Smooth muscle cell (in vitro differentiated cells): ENCODE data around the gene CCR2. TPM values are rescaled to one million over a fixed set of nuclear protein-coding genes. Genes with fewer than 3 reads are reported as not detected.
"Not testable (repeated sequence)": the region's sequence is repeated elsewhere in the genome, so short reads cannot be mapped to it uniquely, and the experiment has no call there.

Experiments
- DNase-seq: peaks from one replicate; lab custom pipeline; 2025; ENCODE audit not compliant: unreplicated experiment; lab: John Stamatoyannopoulos, UW
- H2AFZ ChIP-seq: fragments of 200-600 bp; sonication (generic); 2 replicates; pipeline ENCODE4 v1.6.0; 2016; ENCODE audit warnings: antibody characterized with exemption, low read depth, mild to moderate bottlenecking
- H3F3A ChIP-seq: fragments of 200-600 bp; sonication (generic); 2 replicates; pipeline ENCODE4 v1.6.0; 2017; ENCODE audit warnings: antibody characterized with exemption, low read depth
- H3K27ac ChIP-seq: fragments of 200-600 bp; sonication (generic); 2 replicates; pipeline ENCODE4 v1.5.1; 2016; ENCODE audit warnings: low read depth, mild to moderate bottlenecking
- H3K27me3 ChIP-seq: fragments of 200-600 bp; sonication (generic); 2 replicates; pipeline ENCODE4 v1.6.1; 2016; ENCODE audit warnings: low read depth, mild to moderate bottlenecking
- H3K36me3 ChIP-seq: fragments of 200-600 bp; sonication (generic); 2 replicates; pipeline ENCODE4 v1.5.1; 2016; ENCODE audit warnings: low read depth
- H3K4me1 ChIP-seq: fragments of 200-600 bp; sonication (generic); 2 replicates; pipeline ENCODE4 v1.5.1; 2016; ENCODE audit warnings: low read depth
- H3K4me2 ChIP-seq: fragments of 200-600 bp; sonication (generic); 2 replicates; pipeline ENCODE4 v1.6.0; 2016; ENCODE audit warnings: mild to moderate bottlenecking
- H3K4me3 ChIP-seq: fragments of 200-600 bp; sonication (generic); 2 replicates; pipeline ENCODE4 v1.5.1; 2016; ENCODE audit warnings: mild to moderate bottlenecking
- H3K79me2 ChIP-seq: fragments of 200-600 bp; sonication (generic); 2 replicates; pipeline ENCODE4 v1.6.0; 2016; ENCODE audit warnings: low read depth, mild to moderate bottlenecking
- H3K9ac ChIP-seq: fragments of 200-600 bp; sonication (generic); 2 replicates; pipeline ENCODE4 v1.6.0; 2016; ENCODE audit warnings: low read depth
- H3K9me3 ChIP-seq: fragments of 200-600 bp; sonication (generic); replicated peaks from 2 replicates; pipeline ENCODE4 v1.5.1; 2016; ENCODE audit warnings: low read depth
- H4K20me1 ChIP-seq: fragments of 200-600 bp; sonication (generic); 2 replicates; pipeline ENCODE4 v1.6.0; 2016; ENCODE audit warnings: low read depth
- WGBS: methylation state at CpG from one replicate; pipeline ENCODE4 v1.1.7; 2016; ENCODE audit warnings: low lambda C conversion rate; 5-methylcytosine and 5-hydroxymethylcytosine counted together
- polyA plus RNA-seq: library from polyadenylated mRNA; unstranded; fragments of >200 nt; fragmentation: Nextera tagmentation; extraction: Ambion mirVana; gene quantifications from 2 replicates; pipeline ENCODE4 v1.2.1, GENCODE V29; 2016
- total RNA-seq: library from RNA; depleted of rRNA; stranded (reverse); fragments of >200 nt; gene quantifications from 2 replicates; pipeline ENCODE4 v1.2.3, GENCODE V29; 2014
- TF ChIP-seq, protein P1 (sequence below): fragments of 200-600 bp; sonication (generic); IDR thresholded peaks from 2 replicates; pipeline ENCODE4 v1.5.1; 2017; ENCODE audit warnings: borderline replicate concordance, mild to moderate bottlenecking, antibody characterized with exemption; ENCODE audit not compliant: insufficient read depth, poor library complexity, severe bottlenecking

The CCR2 gene
- total and polyA plus RNA-seq, 2 experiments from 2014 or later = not detected

DNA sequence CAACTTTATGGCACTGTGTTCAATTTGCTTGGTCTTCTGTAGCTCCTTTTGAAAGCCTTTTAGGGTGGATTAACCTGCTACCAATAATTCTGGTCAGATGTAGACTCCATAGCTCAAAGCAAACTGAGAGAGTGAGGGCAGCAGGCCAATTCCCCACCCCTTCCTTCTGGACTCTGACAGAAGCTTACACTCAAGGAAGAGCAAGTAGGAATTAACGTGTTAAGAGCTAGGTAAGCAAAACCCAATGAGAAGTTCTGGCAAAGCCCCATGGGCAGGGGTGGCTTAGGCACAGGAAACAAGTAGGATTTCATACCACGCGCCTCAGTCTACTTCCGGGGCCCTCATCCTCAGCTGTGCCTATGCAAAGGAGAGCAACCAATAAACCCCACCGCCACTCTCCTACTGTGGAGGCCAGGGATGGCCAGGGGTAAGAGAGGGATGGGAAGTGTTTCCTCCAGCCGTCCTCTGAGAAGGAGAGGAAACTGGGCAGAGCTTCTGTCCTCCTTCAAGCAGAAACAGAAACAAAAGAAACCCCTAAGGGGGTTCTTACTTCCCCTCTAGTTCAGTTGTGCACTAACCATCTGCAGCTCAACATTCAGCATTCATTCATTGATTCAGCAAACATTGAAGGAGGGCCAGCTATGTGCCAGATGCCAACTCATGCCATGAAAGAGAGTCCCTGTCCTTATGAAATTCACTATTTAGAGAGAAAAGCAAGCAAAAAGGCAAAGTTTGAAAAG lies 29.5 kb downstream of the CCR2 start:
- Histone ChIP-seq H3K9ac (no peak overlapping the region), H3K36me3 (no peaks in the 10 kb centered on the region), H3K4me3 (no peak overlapping the region), H3K4me2 (no peak overlapping the region), H3K27ac (no peak overlapping the region), H2AFZ (no peak overlapping the region), H4K20me1 (no peaks in the 10 kb centered on the region), H3K4me1 (no peaks in the 10 kb centered on the region), H3F3A (no peaks in the 10 kb centered on the region), H3K79me2 (no peaks in the 10 kb centered on the region), H3K9me3 (no peaks in the 10 kb centered on the region), H3K27me3 (peaks cover 16% of the 10 kb centered on the region)
- 92% methylated on average over 6 of the region's 6 CpGs for WGBS
- TF ChIP-seq, protein P1, sequence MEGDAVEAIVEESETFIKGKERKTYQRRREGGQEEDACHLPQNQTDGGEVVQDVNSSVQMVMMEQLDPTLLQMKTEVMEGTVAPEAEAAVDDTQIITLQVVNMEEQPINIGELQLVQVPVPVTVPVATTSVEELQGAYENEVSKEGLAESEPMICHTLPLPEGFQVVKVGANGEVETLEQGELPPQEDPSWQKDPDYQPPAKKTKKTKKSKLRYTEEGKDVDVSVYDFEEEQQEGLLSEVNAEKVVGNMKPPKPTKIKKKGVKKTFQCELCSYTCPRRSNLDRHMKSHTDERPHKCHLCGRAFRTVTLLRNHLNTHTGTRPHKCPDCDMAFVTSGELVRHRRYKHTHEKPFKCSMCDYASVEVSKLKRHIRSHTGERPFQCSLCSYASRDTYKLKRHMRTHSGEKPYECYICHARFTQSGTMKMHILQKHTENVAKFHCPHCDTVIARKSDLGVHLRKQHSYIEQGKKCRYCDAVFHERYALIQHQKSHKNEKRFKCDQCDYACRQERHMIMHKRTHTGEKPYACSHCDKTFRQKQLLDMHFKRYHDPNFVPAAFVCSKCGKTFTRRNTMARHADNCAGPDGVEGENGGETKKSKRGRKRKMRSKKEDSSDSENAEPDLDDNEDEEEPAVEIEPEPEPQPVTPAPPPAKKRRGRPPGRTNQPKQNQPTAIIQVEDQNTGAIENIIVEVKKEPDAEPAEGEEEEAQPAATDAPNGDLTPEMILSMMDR = no peak
- no peak for DNase-seq

DNA sequence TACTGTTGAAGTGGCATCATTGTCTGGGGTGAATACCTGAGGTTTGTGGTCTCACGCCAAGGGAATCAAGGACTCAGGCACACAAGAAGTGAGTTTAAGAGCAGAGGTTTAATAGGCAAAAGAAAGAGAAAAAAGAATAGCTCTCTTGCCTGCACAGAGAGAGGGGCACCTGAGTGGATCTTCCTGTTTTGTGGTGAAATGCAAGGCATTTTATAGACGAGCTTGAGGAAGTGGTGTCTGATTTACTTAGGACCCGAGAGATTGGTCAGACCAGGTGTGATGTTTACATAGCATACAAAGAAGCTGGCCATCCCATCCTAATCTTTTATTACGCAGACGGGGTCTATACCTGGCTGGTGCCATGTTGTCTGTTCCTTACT lies 30.0 kb downstream of the CCR2 start:
- no peak overlapping the region for H3K4me3 ChIP-seq
- H3K4me1 ChIP-seq = no peaks in the 10 kb centered on the region
- H3K9me3 ChIP-seq = no peaks in the 10 kb centered on the region
- no peaks in the 10 kb centered on the region for H3F3A ChIP-seq
- TF ChIP-seq, protein P1 = no peak
- H3K36me3 ChIP-seq = no peaks in the 10 kb centered on the region
- 72% methylated on average over 5 of the region's 5 CpGs for WGBS
- H4K20me1 ChIP-seq = no peaks in the 10 kb centered on the region
- H3K27ac ChIP-seq = no peak overlapping the region
- DNase-seq = no peak
- peaks cover 16% of the 10 kb centered on the region for H3K27me3 ChIP-seq
- no peaks in the 10 kb centered on the region for H3K79me2 ChIP-seq
- H3K4me2 ChIP-seq = no peak overlapping the region
- no peak overlapping the region for H2AFZ ChIP-seq
- H3K9ac ChIP-seq = no peak overlapping the region

DNA sequence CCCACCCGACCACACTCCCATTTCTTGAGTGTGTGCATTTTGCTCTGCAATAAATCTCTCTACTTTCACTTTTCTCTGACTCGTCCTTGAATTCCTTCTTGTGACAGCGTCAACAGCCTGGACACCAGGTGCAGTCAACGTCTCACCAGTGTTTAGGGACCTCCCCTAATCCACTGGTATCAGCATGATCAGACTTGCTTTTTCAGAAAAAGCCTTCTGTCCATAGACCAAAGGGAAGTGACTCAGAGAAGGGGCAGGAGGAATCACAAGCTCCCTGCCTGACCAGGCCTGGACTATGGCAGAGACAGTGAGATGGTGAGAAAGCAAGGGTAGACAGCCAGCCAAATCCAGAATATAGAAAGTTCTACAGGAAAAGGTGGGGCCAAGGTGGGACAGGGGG lies 32.3 kb downstream of the CCR2 start:
- TF ChIP-seq, protein P1 = no peak
- WGBS = 36% methylated on average over 4 of the region's 4 CpGs
- DNase-seq = no peak

DNA sequence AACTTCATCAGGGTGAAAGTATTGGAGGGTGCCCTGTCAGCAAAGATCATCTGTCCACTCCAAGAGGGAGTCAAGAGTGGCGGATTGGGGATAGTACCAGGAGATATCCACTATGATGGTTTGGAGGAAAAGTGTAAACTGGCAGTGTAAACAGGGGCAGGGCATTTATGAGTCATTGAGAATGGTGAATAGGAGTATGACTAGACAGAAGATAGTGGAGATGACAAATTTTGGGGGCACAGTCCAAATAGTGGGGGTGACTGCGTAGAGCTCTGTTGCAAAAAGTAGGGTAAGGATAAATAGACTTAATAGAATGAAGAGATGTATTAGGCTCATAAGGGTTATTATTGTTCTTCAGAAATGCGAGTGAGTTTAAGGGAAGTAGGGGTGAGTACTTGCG lies 34.9 kb downstream of the CCR2 start:
- H3K9me3 ChIP-seq, H3F3A ChIP-seq, H3K4me2 ChIP-seq, H2AFZ ChIP-seq, DNase-seq, H3K4me1 ChIP-seq, H3K27ac ChIP-seq, H3K4me3 ChIP-seq, H4K20me1 ChIP-seq, H3K9ac ChIP-seq, H3K36me3 ChIP-seq, H3K79me2 ChIP-seq: not testable (repeated sequence)
- WGBS = 96% methylated on average over 4 of the region's 4 CpGs
- peaks cover 27% of the 10 kb centered on the region for H3K27me3 ChIP-seq

More for the DNA sequence above, 32.3 kb downstream of the CCR2 start:
- H3K36me3 ChIP-seq = no peaks in the 10 kb centered on the region
- H3K4me3 ChIP-seq = no peak overlapping the region
- no peaks in the 10 kb centered on the region for H3K4me1 ChIP-seq
- H4K20me1 ChIP-seq = no peaks in the 10 kb centered on the region
- H3K27ac ChIP-seq = peak overlapping the region; percentile 40
- H3K79me2 ChIP-seq = no peaks in the 10 kb centered on the region
- peak overlapping the region; percentile 8 for H3K4me2 ChIP-seq
- peaks cover 15% of the 10 kb centered on the region for H3K27me3 ChIP-seq
- no peak overlapping the region for H2AFZ ChIP-seq
- H3F3A ChIP-seq = no peaks in the 10 kb centered on the region
- no peaks in the 10 kb centered on the region for H3K9me3 ChIP-seq
- H3K9ac ChIP-seq = no peak overlapping the region
